ENCODE data around the gene TAMALIN.

DNA sequence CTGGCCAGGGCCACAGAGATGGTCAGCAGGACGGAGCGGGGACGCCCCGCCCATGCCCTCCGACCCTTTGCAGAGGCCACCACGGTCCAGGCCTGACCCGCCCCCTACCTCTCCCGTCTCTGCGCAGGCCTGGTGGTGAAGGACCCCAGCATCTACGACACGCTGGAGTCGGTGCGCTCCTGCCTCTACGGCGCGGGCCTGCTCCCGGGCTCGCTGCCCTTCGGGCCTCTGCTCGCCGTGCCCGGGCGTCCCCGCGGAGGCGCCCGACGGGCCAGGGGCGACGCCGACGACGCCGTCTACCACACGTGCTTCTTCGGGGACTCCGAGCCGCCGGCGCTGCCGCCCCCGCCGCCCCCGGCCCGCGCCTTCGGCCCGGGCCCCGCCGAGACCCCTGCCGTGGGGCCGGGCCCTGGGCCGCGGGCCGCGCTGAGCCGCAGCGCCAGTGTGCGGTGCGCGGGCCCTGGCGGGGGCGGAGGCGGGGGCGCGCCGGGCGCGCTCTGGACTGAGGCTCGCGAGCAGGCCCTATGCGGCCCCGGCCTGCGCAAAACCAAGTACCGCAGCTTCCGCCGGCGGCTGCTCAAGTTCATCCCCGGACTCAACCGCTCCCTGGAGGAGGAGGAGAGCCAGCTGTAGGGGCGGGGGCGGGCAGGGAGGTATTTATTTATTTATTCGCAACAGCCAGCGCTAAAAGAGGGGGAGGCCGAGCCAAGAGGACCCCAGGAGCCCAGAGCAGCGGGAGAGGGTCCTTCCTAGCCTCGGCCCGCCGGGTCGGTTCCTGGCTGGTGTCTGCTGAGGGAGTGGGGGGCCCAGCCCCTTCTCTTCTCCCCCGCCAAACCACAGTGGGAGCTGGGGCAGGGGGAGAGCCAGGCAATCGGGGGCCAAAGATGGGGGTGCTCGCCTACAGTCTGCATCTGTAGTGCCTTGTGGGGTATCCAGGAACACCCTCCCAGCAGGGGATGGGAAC, 8.1 kb downstream of the TAMALIN start:
- TF ChIP-seq, protein P1, sequence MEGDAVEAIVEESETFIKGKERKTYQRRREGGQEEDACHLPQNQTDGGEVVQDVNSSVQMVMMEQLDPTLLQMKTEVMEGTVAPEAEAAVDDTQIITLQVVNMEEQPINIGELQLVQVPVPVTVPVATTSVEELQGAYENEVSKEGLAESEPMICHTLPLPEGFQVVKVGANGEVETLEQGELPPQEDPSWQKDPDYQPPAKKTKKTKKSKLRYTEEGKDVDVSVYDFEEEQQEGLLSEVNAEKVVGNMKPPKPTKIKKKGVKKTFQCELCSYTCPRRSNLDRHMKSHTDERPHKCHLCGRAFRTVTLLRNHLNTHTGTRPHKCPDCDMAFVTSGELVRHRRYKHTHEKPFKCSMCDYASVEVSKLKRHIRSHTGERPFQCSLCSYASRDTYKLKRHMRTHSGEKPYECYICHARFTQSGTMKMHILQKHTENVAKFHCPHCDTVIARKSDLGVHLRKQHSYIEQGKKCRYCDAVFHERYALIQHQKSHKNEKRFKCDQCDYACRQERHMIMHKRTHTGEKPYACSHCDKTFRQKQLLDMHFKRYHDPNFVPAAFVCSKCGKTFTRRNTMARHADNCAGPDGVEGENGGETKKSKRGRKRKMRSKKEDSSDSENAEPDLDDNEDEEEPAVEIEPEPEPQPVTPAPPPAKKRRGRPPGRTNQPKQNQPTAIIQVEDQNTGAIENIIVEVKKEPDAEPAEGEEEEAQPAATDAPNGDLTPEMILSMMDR (IDR thresholded peaks at IDR 0.05; ENCODE audit: insufficient read depth, low read length, poor library complexity, severe bottlenecking): no peak
- no peak for TF ChIP-seq EZH2phosphoT487 (conservative IDR thresholded peaks at IDR 0.05; ENCODE audit: low read length)
